Tibial nerve (tissue), 3 donors: ENCODE data around the gene ISG20.

ENCODE experiments used
- POLR2A ChIP-seq, 2 donors: fragments of 450-650 bp; IDR thresholded peaks; one replicate each; pipeline ENCODE4 v1.6.1; 2017; ENCODE audit warnings: antibody characterized with exemption in 2 of 2, mild to moderate bottlenecking in 2 of 2, moderate library complexity in 2 of 2
- TF ChIP-seq, protein P1 (sequence below), 5 experiments: fragments of 200-600 bp in 3 of 5; fragments of 450-650 bp in 2 of 5; sonication (generic) in 3 of 5; IDR thresholded peaks; one replicate each; pipeline ENCODE4 v1.5.1; 2016 to 2019; ENCODE audit warnings: antibody characterized with exemption in 5 of 5, mild to moderate bottlenecking in 3 of 5, moderate library complexity in 2 of 5

GRCh38 chr15:88702983-88703382, 64.2 kb downstream of the ISG20 start:
- TF ChIP-seq, protein P1, sequence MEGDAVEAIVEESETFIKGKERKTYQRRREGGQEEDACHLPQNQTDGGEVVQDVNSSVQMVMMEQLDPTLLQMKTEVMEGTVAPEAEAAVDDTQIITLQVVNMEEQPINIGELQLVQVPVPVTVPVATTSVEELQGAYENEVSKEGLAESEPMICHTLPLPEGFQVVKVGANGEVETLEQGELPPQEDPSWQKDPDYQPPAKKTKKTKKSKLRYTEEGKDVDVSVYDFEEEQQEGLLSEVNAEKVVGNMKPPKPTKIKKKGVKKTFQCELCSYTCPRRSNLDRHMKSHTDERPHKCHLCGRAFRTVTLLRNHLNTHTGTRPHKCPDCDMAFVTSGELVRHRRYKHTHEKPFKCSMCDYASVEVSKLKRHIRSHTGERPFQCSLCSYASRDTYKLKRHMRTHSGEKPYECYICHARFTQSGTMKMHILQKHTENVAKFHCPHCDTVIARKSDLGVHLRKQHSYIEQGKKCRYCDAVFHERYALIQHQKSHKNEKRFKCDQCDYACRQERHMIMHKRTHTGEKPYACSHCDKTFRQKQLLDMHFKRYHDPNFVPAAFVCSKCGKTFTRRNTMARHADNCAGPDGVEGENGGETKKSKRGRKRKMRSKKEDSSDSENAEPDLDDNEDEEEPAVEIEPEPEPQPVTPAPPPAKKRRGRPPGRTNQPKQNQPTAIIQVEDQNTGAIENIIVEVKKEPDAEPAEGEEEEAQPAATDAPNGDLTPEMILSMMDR (IDR thresholded peaks at IDR 0.05) = no peak
- no peak for TF ChIP-seq POLR2A (IDR thresholded peaks at IDR 0.05)
